Thoracic aorta endothelial cell (primary cell): ENCODE measurements around the gene HCLS1. TPM values are rescaled to one million over a fixed set of nuclear protein-coding genes. Genes with fewer than 3 reads are reported as not detected.

Source experiments
- small RNA-seq: library from RNA; depleted of rRNA; stranded (forward); fragments of <200 nt; gene quantifications from one replicate; pipeline ENCODE3, GENCODE V24; 2012
- total RNA-seq: library from RNA; depleted of rRNA; stranded (reverse); fragments of >200 nt; gene quantifications from 2 replicates; pipeline ENCODE4 v1.2.3, GENCODE V29; 2012

HCLS1 gene
- 43.8 and 55.7 TPM in 2 replicates for total RNA-seq

GRCh38 chr3:121660356-121661171, at the start of gene HCLS1:
TSS of gene HCLS1 (minus strand) at chr3:121660903. CDS start at chr3:121658347, 2,556 bp downstream.

GRCh38 chr3:121592856-121593702, 67.6 kb downstream of the HCLS1 start, which contains the start of gene FBXO40:
TSS of gene FBXO40 (plus strand) at chr3:121593379. CDS start at chr3:121620576, 27,197 bp downstream.

Small RNAs within 50 kb of the gene (small RNA-seq; reads per million reads assigned to genes)
- not detected for gene RNU4-62P

Other genes starting within 250 kb of the HCLS1 start
- 15.7 and 20.5 TPM in 2 replicates for gene POLQ, start 114.9 kb downstream of the HCLS1 start, total RNA-seq
- gene ARGFX, start 93.0 kb downstream of the HCLS1 start, total RNA-seq = not detected in 2 replicates
- not detected in 2 replicates for gene FBXO40, start 67.5 kb downstream of the HCLS1 start, total RNA-seq
- gene GOLGB1, start 88.8 kb upstream of the HCLS1 start, total RNA-seq = 61.4 and 64.9 TPM in 2 replicates
- 21.9 and 27.7 TPM in 2 replicates for gene IQCB1, start 174.2 kb upstream of the HCLS1 start, total RNA-seq
- gene EAF2, start 174.3 kb upstream of the HCLS1 start, total RNA-seq = 1.4 and 2.9 TPM in 2 replicates
- under 0.01 and 0.36 TPM in 2 replicates for gene SLC15A2, start 233.5 kb upstream of the HCLS1 start, total RNA-seq